Activated CD8-positive, alpha-beta T cell treated with anti-CD3 and anti-CD28 coated beads for 36 hours (primary cell): ENCODE measurements around the gene RAB28. TPM values are rescaled to one million over a fixed set of nuclear protein-coding genes. Genes with fewer than 3 reads are reported as not detected.

Source experiments
- ATAC-seq: fragments of 200-7000 bp; cut with Tn5 transposase; one replicate; pipeline ENCODE4 v1.10.0; 2021; ENCODE audit warnings: mild to moderate bottlenecking, moderate library complexity
- CTCF ChIA-PET: fragments of 350-600 bp; sonication (Branson Sonifier 250); formaldehyde crosslinking; loops from one replicate; lab custom pipeline; 2021; ENCODE audit warnings: antibody characterized with exemption; lab: Charles Lee
- POLR2A ChIA-PET: fragments of 350-600 bp; sonication (Branson Sonifier 250); formaldehyde crosslinking; loops from one replicate; lab custom pipeline; 2021; ENCODE audit warnings: antibody characterized with exemption; lab: Charles Lee
- DNase-seq: peaks from one replicate; pipeline ENCODE4 v3.0.0-alpha.2; 2020
- H3K27ac Mint-ChIP-seq: one replicate; pipeline ENCODE4 v1.8.0; 2021; ENCODE audit warnings: mild to moderate bottlenecking, mixed read lengths
- H3K27me3 Mint-ChIP-seq: one replicate; pipeline ENCODE4 v1.8.0; 2021; ENCODE audit warnings: mixed read lengths
- H3K36me3 Mint-ChIP-seq: one replicate; pipeline ENCODE4 v1.8.0; 2021; ENCODE audit warnings: low read depth, mixed read lengths
- H3K4me1 Mint-ChIP-seq: one replicate; pipeline ENCODE4 v1.8.0; 2021; ENCODE audit warnings: low read depth, mixed read lengths
- H3K4me3 Mint-ChIP-seq: one replicate; pipeline ENCODE4 v1.8.0; 2021; ENCODE audit warnings: mild to moderate bottlenecking, moderate library complexity, mixed read lengths
- H3K9me3 Mint-ChIP-seq: one replicate; pipeline ENCODE4 v1.8.0; 2021; ENCODE audit warnings: mixed read lengths
- CTCF ChIP-seq: fragments of 200-600 bp; IDR thresholded peaks from one replicate; pipeline ENCODE4 v1.8.0; 2022; ENCODE audit warnings: antibody characterized with exemption, mild to moderate bottlenecking
- intact Hi-C: fragments of 100-400 bp; cut with micrococcal nuclease; formaldehyde crosslinking; loops from one replicate; pipeline ENCODE4 v1.10.0; 2022
- total RNA-seq, 2 experiments: library from RNA; stranded (reverse); gene quantifications; one replicate each; pipeline ENCODE4 v1.2.3, GENCODE V29; 2021

Gene RAB28
- total RNA-seq, 2 experiments from 2014 or later: 12.5 to 13.1 TPM

GRCh38 chr4:13364653-13365052 lies 119.5 kb downstream of the RAB28 start:
- POLR2A ChIA-PET: no interaction called here
- no peak for DNase-seq
- Mint-ChIP-seq H3K27ac (no peak overlapping the region), H3K9me3 (no peaks in the 10 kb centered on the region), H3K36me3 (peaks cover 23% of the 10 kb centered on the region), H3K27me3 (no peaks in the 10 kb centered on the region), H3K4me3 (no peak overlapping the region), H3K4me1 (no peaks in the 10 kb centered on the region)
- intact Hi-C loops: no loop called here
- no peak for TF ChIP-seq CTCF
- ATAC-seq: no peak
- CTCF ChIA-PET: no interaction called here

GRCh38 chr4:13364172-13364571 lies 120.0 kb downstream of the RAB28 start:
- H3K27me3 Mint-ChIP-seq: no peaks in the 10 kb centered on the region
- H3K36me3 Mint-ChIP-seq: peaks cover 21% of the 10 kb centered on the region
- POLR2A ChIA-PET: no interaction called here

GRCh38 chr4:13359809-13360208 lies 124.3 kb downstream of the RAB28 start:
- ChIA-PET POLR2A (no interaction called here), CTCF (no interaction called here)
- H3K4me3 Mint-ChIP-seq: no peak overlapping the region
- no peak for TF ChIP-seq CTCF
- H3K9me3 Mint-ChIP-seq: no peaks in the 10 kb centered on the region
- H3K27ac Mint-ChIP-seq: no peak overlapping the region
- peaks cover 19% of the 10 kb centered on the region for H3K36me3 Mint-ChIP-seq
- no peaks in the 10 kb centered on the region for H3K4me1 Mint-ChIP-seq
- DNase-seq (no peak), ATAC-seq (no peak)
- no peaks in the 10 kb centered on the region for H3K27me3 Mint-ChIP-seq
- intact Hi-C loops: no loop called here

More at GRCh38 chr4:13364172-13364571, 120.0 kb downstream of the RAB28 start:
- CTCF ChIA-PET: no interaction called here
- H3K4me3 Mint-ChIP-seq: no peak overlapping the region
- ATAC-seq (no peak), DNase-seq (no peak)
- no peaks in the 10 kb centered on the region for H3K4me1 Mint-ChIP-seq
- TF ChIP-seq CTCF: no peak
- intact Hi-C loops: no loop called here
- H3K27ac Mint-ChIP-seq: no peak overlapping the region
- no peaks in the 10 kb centered on the region for H3K9me3 Mint-ChIP-seq

GRCh38 chr4:13355111-13355880 lies 128.8 kb downstream of the RAB28 start:
- H3K4me3 Mint-ChIP-seq: no peak overlapping the region
- intact Hi-C loops: no loop called here
- H3K4me1 Mint-ChIP-seq: no peaks in the 10 kb centered on the region
- POLR2A ChIA-PET: no interaction called here
- H3K27ac Mint-ChIP-seq: no peak overlapping the region
- no peaks in the 10 kb centered on the region for H3K27me3 Mint-ChIP-seq
- CTCF ChIA-PET: no interaction called here
- no peak for ATAC-seq
- H3K36me3 Mint-ChIP-seq: peaks cover 29% of the 10 kb centered on the region
- no peak for TF ChIP-seq CTCF
- H3K9me3 Mint-ChIP-seq: peaks cover 2% of the 10 kb centered on the region
- no peak for DNase-seq

GRCh38 chr4:13349096-13349495 lies 135.0 kb downstream of the RAB28 start:
- Mint-ChIP-seq H3K36me3 (peaks cover 19% of the 10 kb centered on the region), H3K4me3 (no peak overlapping the region), H3K27me3 (no peaks in the 10 kb centered on the region), H3K4me1 (no peaks in the 10 kb centered on the region), H3K9me3 (peaks cover 3% of the 10 kb centered on the region), H3K27ac (no peak overlapping the region)
- intact Hi-C loops: no loop called here
- POLR2A ChIA-PET: no interaction called here
- DNase-seq: no peak
- no peak for TF ChIP-seq CTCF
- CTCF ChIA-PET: no interaction called here
- ATAC-seq: no peak
